ENCODE results near the gene ADGRD1. TPM values are rescaled to one million over a fixed set of nuclear protein-coding genes. Genes with fewer than 3 reads are reported as not detected.

The ADGRD1 gene
- total RNA-seq, 1 donor from 2014 or later: 0.47 TPM

DNA sequence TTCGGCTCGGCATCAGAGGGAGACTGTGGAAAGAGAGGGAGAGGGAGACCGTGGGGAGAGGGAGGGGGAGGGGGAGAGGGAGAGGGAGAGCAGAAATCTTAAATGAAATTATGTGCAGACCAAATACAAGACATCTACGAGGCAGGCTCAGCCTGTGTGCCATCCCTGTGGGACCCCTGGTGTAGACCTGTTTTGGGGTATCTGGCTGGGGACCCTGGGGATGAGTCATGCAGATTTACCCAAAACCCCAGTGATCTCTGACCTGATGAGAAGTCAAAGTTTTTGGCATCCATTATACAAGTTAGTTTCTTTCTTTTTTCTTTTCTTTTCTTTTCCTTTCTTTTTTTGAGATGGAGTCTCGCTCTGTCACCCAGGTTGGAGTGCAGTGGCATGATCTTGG lies 44.4 kb downstream of the ADGRD1 start:
- no peak for DNase-seq
- peaks cover 8% of the 10 kb centered on the region for H3K4me1 Mint-ChIP-seq
- TF ChIP-seq, protein P1, sequence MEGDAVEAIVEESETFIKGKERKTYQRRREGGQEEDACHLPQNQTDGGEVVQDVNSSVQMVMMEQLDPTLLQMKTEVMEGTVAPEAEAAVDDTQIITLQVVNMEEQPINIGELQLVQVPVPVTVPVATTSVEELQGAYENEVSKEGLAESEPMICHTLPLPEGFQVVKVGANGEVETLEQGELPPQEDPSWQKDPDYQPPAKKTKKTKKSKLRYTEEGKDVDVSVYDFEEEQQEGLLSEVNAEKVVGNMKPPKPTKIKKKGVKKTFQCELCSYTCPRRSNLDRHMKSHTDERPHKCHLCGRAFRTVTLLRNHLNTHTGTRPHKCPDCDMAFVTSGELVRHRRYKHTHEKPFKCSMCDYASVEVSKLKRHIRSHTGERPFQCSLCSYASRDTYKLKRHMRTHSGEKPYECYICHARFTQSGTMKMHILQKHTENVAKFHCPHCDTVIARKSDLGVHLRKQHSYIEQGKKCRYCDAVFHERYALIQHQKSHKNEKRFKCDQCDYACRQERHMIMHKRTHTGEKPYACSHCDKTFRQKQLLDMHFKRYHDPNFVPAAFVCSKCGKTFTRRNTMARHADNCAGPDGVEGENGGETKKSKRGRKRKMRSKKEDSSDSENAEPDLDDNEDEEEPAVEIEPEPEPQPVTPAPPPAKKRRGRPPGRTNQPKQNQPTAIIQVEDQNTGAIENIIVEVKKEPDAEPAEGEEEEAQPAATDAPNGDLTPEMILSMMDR (IDR thresholded peaks at IDR 0.05): no peak
- intact Hi-C loops (cut with micrococcal nuclease): no loop called here
- ChIA-PET POLR2A (no interaction called here), CTCF (no interaction called here)
- H3K36me3 Mint-ChIP-seq (ENCODE audit: low read depth): no peaks in the 10 kb centered on the region
- no peaks in the 10 kb centered on the region for H3K9me3 Mint-ChIP-seq
- no peak overlapping the region for H3K27ac Mint-ChIP-seq
- ATAC-seq (ENCODE audit: low read depth): no peak
- H3K4me3 Mint-ChIP-seq: no peak overlapping the region
- peaks cover 1% of the 10 kb centered on the region for H3K27me3 Mint-ChIP-seq

DNA sequence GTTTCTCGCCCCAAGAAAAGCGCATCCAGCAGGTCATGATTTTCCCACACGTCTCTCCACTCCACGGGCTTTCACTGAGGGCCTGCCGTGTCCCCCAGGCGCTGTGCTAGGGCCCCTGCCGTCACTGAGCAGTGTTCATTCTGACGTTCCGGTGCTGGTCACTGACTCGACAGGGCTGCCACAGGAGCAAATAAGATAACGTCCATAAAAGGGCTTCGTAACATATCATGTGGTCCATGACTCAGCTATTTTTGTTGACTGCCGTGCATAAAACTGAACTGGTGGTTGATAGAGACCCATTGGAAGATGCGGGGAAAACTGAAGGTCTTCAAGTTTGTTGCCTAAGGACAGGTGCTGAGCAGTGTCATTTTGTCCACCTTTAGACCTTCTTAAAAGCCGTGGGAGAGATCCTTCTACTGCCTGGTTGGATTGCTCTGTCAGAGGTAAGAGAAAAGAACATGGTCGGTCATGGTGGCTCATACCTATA lies 46.3 kb downstream of the ADGRD1 start:
- no peaks in the 10 kb centered on the region for H3K36me3 Mint-ChIP-seq (ENCODE audit: low read depth)
- H3K9me3 Mint-ChIP-seq: no peaks in the 10 kb centered on the region
- ChIA-PET POLR2A (no interaction called here), CTCF (no interaction called here)
- no peak for DNase-seq
- H3K27me3 Mint-ChIP-seq: no peaks in the 10 kb centered on the region
- intact Hi-C loops (cut with micrococcal nuclease): no loop called here
- H3K4me3 Mint-ChIP-seq: no peak overlapping the region
- peaks cover 11% of the 10 kb centered on the region for H3K4me1 Mint-ChIP-seq
- no peak for ATAC-seq (ENCODE audit: low read depth)
- TF ChIP-seq, protein P1 (IDR thresholded peaks at IDR 0.05): no peak
- no peak overlapping the region for H3K27ac Mint-ChIP-seq

DNA sequence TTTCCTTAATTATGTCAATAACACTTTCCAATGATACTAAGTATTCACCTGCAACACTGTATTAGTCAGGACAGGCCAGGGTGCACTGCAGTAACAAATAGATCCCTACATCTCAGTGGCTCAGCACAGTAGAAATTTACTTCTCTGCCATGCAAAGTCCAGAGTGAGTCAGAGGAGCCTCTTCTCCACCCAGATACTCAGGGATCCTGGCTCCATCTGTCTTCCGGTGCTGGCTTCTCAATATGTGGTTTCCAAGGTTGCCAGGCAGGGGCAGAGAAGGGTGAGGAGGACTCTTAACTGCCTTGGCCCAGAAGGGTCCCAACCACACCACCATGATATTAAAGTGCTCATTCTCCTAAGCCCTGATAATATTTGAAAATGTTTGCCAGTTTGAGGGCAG lies 47.8 kb downstream of the ADGRD1 start:
- peaks cover 11% of the 10 kb centered on the region for H3K4me1 Mint-ChIP-seq
- CTCF ChIA-PET: no interaction called here
- H3K27ac Mint-ChIP-seq: no peak overlapping the region
- intact Hi-C loops (cut with micrococcal nuclease): no loop called here
- no peaks in the 10 kb centered on the region for H3K36me3 Mint-ChIP-seq (ENCODE audit: low read depth)
- no peak for ATAC-seq (ENCODE audit: low read depth)
- no peak for DNase-seq
- H3K4me3 Mint-ChIP-seq: no peak overlapping the region
- POLR2A ChIA-PET: no interaction called here
- H3K9me3 Mint-ChIP-seq: no peaks in the 10 kb centered on the region
- H3K27me3 Mint-ChIP-seq: no peaks in the 10 kb centered on the region
- TF ChIP-seq, protein P1 (IDR thresholded peaks at IDR 0.05): no peak

DNA sequence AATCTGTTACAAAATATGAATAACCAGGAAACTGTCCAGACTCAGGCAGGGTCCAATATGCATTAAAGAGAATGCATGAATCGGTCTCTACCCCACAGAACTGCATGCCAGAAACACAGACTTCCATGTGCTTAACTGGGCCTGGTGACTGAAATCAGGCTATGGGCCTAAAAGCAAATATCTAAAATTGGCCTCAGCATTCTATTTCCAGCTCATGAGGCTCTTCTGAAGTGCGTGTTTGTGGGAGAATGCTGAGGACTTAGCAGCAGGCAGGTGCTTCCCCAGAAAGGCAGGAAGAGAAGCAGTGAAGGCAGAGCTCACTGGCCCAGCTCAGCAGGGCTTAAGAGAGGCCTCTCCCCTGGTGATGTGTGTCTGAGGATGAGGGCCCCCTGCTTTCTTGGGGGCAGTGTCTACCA lies 48.5 kb downstream of the ADGRD1 start:
- peaks cover 11% of the 10 kb centered on the region for H3K4me1 Mint-ChIP-seq
- CTCF ChIA-PET: interaction anchor here (1.9 kb wide), 1 partner anchor 86 kb away, joined by 4 read pairs; no protein-coding TSS in a partner anchor

DNA sequence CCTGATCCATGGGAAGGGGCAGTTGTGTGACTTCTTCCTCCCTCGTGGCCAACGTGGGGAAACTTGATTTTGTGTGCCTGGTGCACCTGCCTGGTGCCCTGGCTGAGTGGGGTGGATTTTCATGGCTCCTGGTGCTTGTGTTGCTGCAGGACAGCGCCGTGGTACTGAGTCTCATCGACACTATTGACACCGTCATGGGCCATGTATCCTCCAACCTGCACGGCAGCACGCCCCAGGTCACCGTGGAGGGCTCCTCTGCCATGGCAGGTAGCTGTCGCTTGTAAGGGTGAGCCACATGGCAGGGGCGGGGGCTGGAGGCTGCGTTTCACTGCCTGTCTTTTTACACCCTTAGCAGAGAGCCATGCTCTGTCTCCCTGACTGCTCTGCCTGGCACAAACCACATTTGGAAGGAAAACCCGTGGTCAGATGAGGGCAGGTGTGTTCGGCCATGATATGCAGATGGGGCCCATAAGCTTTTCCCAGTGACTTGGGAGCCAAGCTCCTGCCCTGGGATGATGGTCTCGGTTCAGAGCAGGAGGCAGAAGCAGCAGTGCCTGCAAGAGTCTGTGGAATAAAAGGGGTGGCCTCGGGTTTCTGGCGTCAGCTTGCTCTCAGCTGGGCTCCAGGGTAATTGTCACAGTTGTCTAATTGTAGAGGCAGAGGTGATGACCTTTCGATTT lies 49.5 kb downstream of the ADGRD1 start:
- ATAC-seq (ENCODE audit: low read depth): no peak
- intact Hi-C loops (cut with micrococcal nuclease): loop anchor here (2.0 kb wide), 1 partner anchor 22 kb away; no protein-coding TSS in a partner anchor
- Mint-ChIP-seq H3K4me1 (peaks cover 11% of the 10 kb centered on the region), H3K9me3 (no peaks in the 10 kb centered on the region), H3K27ac (no peak overlapping the region), H3K36me3 (ENCODE audit: low read depth) (no peaks in the 10 kb centered on the region), H3K27me3 (no peaks in the 10 kb centered on the region), H3K4me3 (peak overlapping the region; percentile 20)
- ChIA-PET CTCF (interaction anchor here (1.9 kb wide), 1 partner anchor 87 kb away, joined by 4 read pairs; no protein-coding TSS in a partner anchor), POLR2A (no interaction called here)
- DNase-seq: no peak
- TF ChIP-seq, protein P1 (IDR thresholded peaks at IDR 0.05): no peak

More for the DNA sequence above, 48.5 kb downstream of the ADGRD1 start:
- Mint-ChIP-seq H3K4me3 (no peak overlapping the region), H3K9me3 (no peaks in the 10 kb centered on the region), H3K27ac (no peak overlapping the region), H3K36me3 (ENCODE audit: low read depth) (no peaks in the 10 kb centered on the region), H3K27me3 (no peaks in the 10 kb centered on the region)
- DNase-seq (no peak), ATAC-seq (ENCODE audit: low read depth) (no peak)
- intact Hi-C loops (cut with micrococcal nuclease): loop anchor here (2.0 kb wide), 1 partner anchor 21 kb away; no protein-coding TSS in a partner anchor
- POLR2A ChIA-PET: no interaction called here
- TF ChIP-seq, protein P1 (IDR thresholded peaks at IDR 0.05): no peak

Measured in activated B cell treated with CpG ODN at 0.5 μM for 24 hours (primary cell).